HG02938 (cell line): ENCODE results near the gene STXBP6.

Source experiments
- ATAC-seq: cut with Tn5 transposase; IDR thresholded peaks from one replicate; pipeline ENCODE4 v1.9.1; 2021; ENCODE audit warnings: mild to moderate bottlenecking, moderate library complexity; ENCODE audit not compliant: unreplicated experiment

The STXBP6 gene

GRCh38 chr14:24866067-24866639 is 183.8 kb downstream of the STXBP6 start:
- no peak for ATAC-seq

GRCh38 chr14:24863968-24864684 is 185.8 kb downstream of the STXBP6 start:
- ATAC-seq, result no peak

GRCh38 chr14:24861083-24861630 is 188.8 kb downstream of the STXBP6 start:
- no peak for ATAC-seq

- ATAC-seq, result no peak
Measured at GRCh38 chr14:24859559-24859958, 190.4 kb downstream of the STXBP6 start.

GRCh38 chr14:24858684-24859083 is 191.3 kb downstream of the STXBP6 start:
- ATAC-seq, result no peak

GRCh38 chr14:24858052-24858451 is 191.9 kb downstream of the STXBP6 start:
- ATAC-seq, result no peak

GRCh38 chr14:24857277-24857676 is 192.7 kb downstream of the STXBP6 start:
- no peak for ATAC-seq

GRCh38 chr14:24853446-24853845 is 196.5 kb downstream of the STXBP6 start:
- no peak for ATAC-seq

GRCh38 chr14:24852312-24853060 is 197.5 kb downstream of the STXBP6 start:
- ATAC-seq, result no peak

- no peak for ATAC-seq
Measured at GRCh38 chr14:24851837-24852236, 198.1 kb downstream of the STXBP6 start.

- ATAC-seq, result no peak
Measured at GRCh38 chr14:24851406-24851805, 198.5 kb downstream of the STXBP6 start.

GRCh38 chr14:24850072-24850471 is 199.9 kb downstream of the STXBP6 start:
- no peak for ATAC-seq

GRCh38 chr14:24849471-24849870 is 200.5 kb downstream of the STXBP6 start:
- no peak for ATAC-seq

GRCh38 chr14:24848102-24848790 is 201.7 kb downstream of the STXBP6 start:
- ATAC-seq, result no peak

- ATAC-seq, result no peak
Measured at GRCh38 chr14:24847568-24848095, 202.3 kb downstream of the STXBP6 start.

- no peak for ATAC-seq
Measured at GRCh38 chr14:24846261-24846660, 203.7 kb downstream of the STXBP6 start.

- ATAC-seq, result no peak
Measured at GRCh38 chr14:24845851-24846250, 204.1 kb downstream of the STXBP6 start.

GRCh38 chr14:24844011-24844410 is 205.9 kb downstream of the STXBP6 start:
- ATAC-seq, result no peak

GRCh38 chr14:24843494-24843893 is 206.5 kb downstream of the STXBP6 start:
- peak; percentile 97 for ATAC-seq

- ATAC-seq, result no peak
Measured at GRCh38 chr14:24840204-24840893, 209.6 kb downstream of the STXBP6 start.
